Measurements from ENCODE around the gene PAPSS1.
"Not testable (repeated sequence)": the region's sequence is repeated elsewhere in the genome, so short reads cannot be mapped to it uniquely, and the experiment has no call there.

Gene PAPSS1

GRCh38 chr4:107683873-107684272 is 36.2 kb downstream of the PAPSS1 start:
- no peak for DNase-seq

GRCh38 chr4:107682306-107682705 is 37.7 kb downstream of the PAPSS1 start:
- no peak for DNase-seq

- no peak for DNase-seq
Measured at GRCh38 chr4:107669068-107669467, 51.0 kb downstream of the PAPSS1 start.

- DNase-seq: peak; percentile 25 to 51
Measured at GRCh38 chr4:107666134-107666533, 53.9 kb downstream of the PAPSS1 start.

- DNase-seq: no peak
Measured at GRCh38 chr4:107665001-107665400, 55.0 kb downstream of the PAPSS1 start.

- peak; percentile 35 to 64 for DNase-seq
Measured at GRCh38 chr4:107658400-107659336, 61.4 kb downstream of the PAPSS1 start.

GRCh38 chr4:107655289-107655688 is 64.7 kb downstream of the PAPSS1 start:
- DNase-seq: no peak

- no peak for DNase-seq
Measured at GRCh38 chr4:107654694-107655093, 65.3 kb downstream of the PAPSS1 start.

- not testable (repeated sequence) for DNase-seq
Measured at GRCh38 chr4:107651408-107651807, 68.6 kb downstream of the PAPSS1 start.

- peak in 1 of 2 experiments; percentile 7 for DNase-seq
Measured at GRCh38 chr4:107650251-107650650, 69.8 kb downstream of the PAPSS1 start.

GRCh38 chr4:107648178-107648991 is 71.6 kb downstream of the PAPSS1 start:
- DNase-seq: no peak

GRCh38 chr4:107647591-107647990 is 72.4 kb downstream of the PAPSS1 start:
- no peak for DNase-seq

- DNase-seq: no peak
Measured at GRCh38 chr4:107645604-107646003, 74.4 kb downstream of the PAPSS1 start.

GRCh38 chr4:107643021-107643420 is 77.0 kb downstream of the PAPSS1 start:
- DNase-seq: no peak

GRCh38 chr4:107640878-107641277 is 79.2 kb downstream of the PAPSS1 start:
- no peak for DNase-seq

- DNase-seq: no peak
Measured at GRCh38 chr4:107640197-107640596, 79.8 kb downstream of the PAPSS1 start.

- no peak for DNase-seq
Measured at GRCh38 chr4:107635735-107636134, 84.3 kb downstream of the PAPSS1 start.

- no peak for DNase-seq
Measured at GRCh38 chr4:107631560-107631959, 88.5 kb downstream of the PAPSS1 start.

GRCh38 chr4:107630185-107630705 is 89.8 kb downstream of the PAPSS1 start:
- DNase-seq: no peak

GRCh38 chr4:107629318-107629717 is 90.7 kb downstream of the PAPSS1 start:
- DNase-seq: no peak

- no peak for DNase-seq
Measured at GRCh38 chr4:107625391-107625902, 94.6 kb downstream of the PAPSS1 start.

- no peak for DNase-seq
Measured at GRCh38 chr4:107624024-107624423, 96.0 kb downstream of the PAPSS1 start.

- DNase-seq: no peak
Measured at GRCh38 chr4:107622006-107622405, 98.0 kb downstream of the PAPSS1 start.

Data from Kasumi-1 (cell line).